HEK293 (cell line): ENCODE results near the gene PCBP1.

Source experiments
- CTCF ChIA-PET: fragments of 350-600 bp; formaldehyde crosslinking; extraction: SDS; loops from one replicate; lab custom pipeline; 2021; ENCODE audit warnings: antibody characterized with exemption; lab: Yijun Ruan, JAX
- POLR2A ChIA-PET: fragments of 300-600 bp; formaldehyde crosslinking; extraction: SDS; loops from one replicate; lab custom pipeline; 2020; ENCODE audit warnings: antibody characterized with exemption, inconsistent platforms; lab: Yijun Ruan, JAX
- H3K27ac ChIP-seq: fragments of 200-500 bp; sonication (Bioruptor generic); 2 replicates; pipeline ENCODE4 v1.5.1; 2014; ENCODE audit warnings: low read depth, low read length, control low read depth, inconsistent platforms; ENCODE audit errors: extremely low read depth
- H3K36me3 ChIP-seq, 2 experiments: fragments of 200-500 bp in 1 of 2; sonication (Bioruptor generic) in 1 of 2; 1 replicate in 1 of 2; 2 replicates in 1 of 2; pipeline ENCODE4 v1.5.1; 2014 to 2017; ENCODE audit warnings: inconsistent platforms in 2 of 2, low read length in 2 of 2; ENCODE audit not compliant: control insufficient read depth in 2 of 2, insufficient read depth in 1 of 2
- H3K4me1 ChIP-seq: fragments of 200-500 bp; sonication (Bioruptor generic); 2 replicates; pipeline ENCODE4 v1.5.1; 2014; ENCODE audit warnings: mild to moderate bottlenecking, low read length, inconsistent platforms; ENCODE audit not compliant: control insufficient read depth, insufficient read depth
- H3K4me3 ChIP-seq: 2 replicates; pipeline ENCODE4 v1.5.1; 2011; ENCODE audit warnings: low read depth, mild to moderate bottlenecking, control low read depth, low read length, moderate library complexity
- H3K9me3 ChIP-seq: fragments of 200-500 bp; sonication (Bioruptor generic); 2 replicates; pipeline ENCODE4 v1.5.1; 2014; ENCODE audit warnings: low read depth, low read length, inconsistent platforms; ENCODE audit not compliant: control insufficient read depth, insufficient read depth
- EGR2 ChIP-seq: fragments of 450-650 bp; formaldehyde crosslinking; IDR thresholded peaks from 2 replicates; pipeline ENCODE4 v1.5.1; 2016; ENCODE audit warnings: low read depth, missing biosample characterization, missing genetic modification characterization
- HOXA7 ChIP-seq: sonication (generic); formaldehyde crosslinking; IDR thresholded peaks from 2 replicates; pipeline ENCODE4 v1.8.1; 2022; ENCODE audit warnings: missing genetic modification reagents, borderline replicate concordance
- HOXD13 ChIP-seq: sonication (generic); formaldehyde crosslinking; IDR thresholded peaks from 2 replicates; pipeline ENCODE4 v1.8.0; 2022; ENCODE audit warnings: missing genetic modification reagents, borderline replicate concordance
- KLF16 ChIP-seq: fragments of 450-650 bp; formaldehyde crosslinking; IDR thresholded peaks from 2 replicates; pipeline ENCODE4 v1.5.1; 2017; ENCODE audit warnings: missing biosample characterization, missing genetic modification characterization
- MYNN ChIP-seq: fragments of 450-650 bp; formaldehyde crosslinking; IDR thresholded peaks from 2 replicates; pipeline ENCODE4 v1.5.1; 2016; ENCODE audit warnings: missing biosample characterization, missing genetic modification characterization, borderline replicate concordance
- SP2 ChIP-seq: fragments of 450-650 bp; formaldehyde crosslinking; IDR thresholded peaks from 2 replicates; pipeline ENCODE4 v1.5.1; 2016; ENCODE audit warnings: missing biosample characterization, missing genetic modification characterization
- YY1 ChIP-seq: fragments of 450-650 bp; formaldehyde crosslinking; IDR thresholded peaks from 2 replicates; pipeline ENCODE4 v1.5.1; 2018; ENCODE audit warnings: missing biosample characterization, missing genetic modification characterization
- ZBTB21 ChIP-seq: fragments of 450-650 bp; formaldehyde crosslinking; IDR thresholded peaks from 2 replicates; pipeline ENCODE4 v1.5.1; 2017; ENCODE audit warnings: missing biosample characterization, missing genetic modification characterization
- ZBTB44 ChIP-seq: fragments of 450-650 bp; IDR thresholded peaks from 2 replicates; pipeline ENCODE4 v1.5.1; 2018; ENCODE audit warnings: missing biosample characterization, mild to moderate bottlenecking, missing genetic modification characterization
- ZBTB7A ChIP-seq: fragments of 450-650 bp; formaldehyde crosslinking; IDR thresholded peaks from 2 replicates; pipeline ENCODE4 v1.5.1; 2016; ENCODE audit warnings: low read depth, missing biosample characterization, missing genetic modification characterization
- ZFP41 ChIP-seq: fragments of 450-650 bp; formaldehyde crosslinking; IDR thresholded peaks from 2 replicates; pipeline ENCODE4 v1.5.1; 2016; ENCODE audit warnings: missing biosample characterization, missing genetic modification characterization, borderline replicate concordance
- ZNF202 ChIP-seq: fragments of 450-650 bp; formaldehyde crosslinking; IDR thresholded peaks from 2 replicates; pipeline ENCODE4 v1.5.1; 2016; ENCODE audit warnings: missing biosample characterization, missing genetic modification characterization, borderline replicate concordance
- ZNF280C ChIP-seq: fragments of 450-650 bp; formaldehyde crosslinking; IDR thresholded peaks from 2 replicates; pipeline ENCODE4 v1.5.1; 2016; ENCODE audit warnings: missing biosample characterization, missing genetic modification characterization
- ZNF48 ChIP-seq: fragments of 450-650 bp; formaldehyde crosslinking; IDR thresholded peaks from 2 replicates; pipeline ENCODE4 v1.5.1; 2016; ENCODE audit warnings: missing biosample characterization, missing genetic modification characterization
- ZNF510 ChIP-seq: fragments of 450-650 bp; formaldehyde crosslinking; IDR thresholded peaks from 2 replicates; pipeline ENCODE4 v1.5.1; 2018; ENCODE audit warnings: mild to moderate bottlenecking, missing genetic modification characterization, missing biosample characterization; ENCODE audit not compliant: insufficient replicate concordance
- ZNF514 ChIP-seq: fragments of 450-650 bp; formaldehyde crosslinking; IDR thresholded peaks from 2 replicates; pipeline ENCODE4 v1.5.1; 2016; ENCODE audit warnings: missing biosample characterization, missing genetic modification characterization
- ZNF518A ChIP-seq: fragments of 450-650 bp; formaldehyde crosslinking; conservative IDR thresholded peaks from 2 replicates; pipeline ENCODE4 v1.5.1; 2016; ENCODE audit warnings: low read depth, missing biosample characterization, missing genetic modification characterization
- ZNF654 ChIP-seq: fragments of 450-650 bp; formaldehyde crosslinking; IDR thresholded peaks from 2 replicates; pipeline ENCODE4 v1.5.1; 2016; ENCODE audit warnings: low read depth, missing biosample characterization, missing genetic modification characterization
- ZNF670 ChIP-seq: fragments of 450-650 bp; formaldehyde crosslinking; IDR thresholded peaks from 2 replicates; pipeline ENCODE4 v1.5.1; 2016; ENCODE audit warnings: missing biosample characterization, missing genetic modification characterization, low read depth

The PCBP1 gene

GRCh38 chr2:70111752-70112591 lies 24.7 kb downstream of the PCBP1 start (continued):
- TF ChIP-seq ZBTB44 (tag by site-specific recombination) (peak; percentile 58; the same call in 1 of the 2 replicates), SP2 (tag by site-specific recombination) (no peak)
- TF ChIP-seq, all 188 proteins: peak for 4

GRCh38 chr2:70113359-70114070 lies 26.2 kb downstream of the PCBP1 start:
- H3K36me3 ChIP-seq = no peaks in the 10 kb centered on the region
- TF ChIP-seq ZFP41 (tag by site-specific recombination) (no peak), ZBTB7A (tag by site-specific recombination) (no peak), YY1 (tag by site-specific recombination) (no peak), ZNF48 (tag by site-specific recombination) (no peak), ZNF518A (tag by site-specific recombination) (no peak), ZNF670 (tag by site-specific recombination) (no peak), HOXD13 (CRISPR knock-in tag) (no peak), ZNF280C (no peak), EGR2 (tag by site-specific recombination) (no peak), HOXA7 (CRISPR knock-in tag) (no peak), ZBTB21 (no peak), MYNN (tag by site-specific recombination) (no peak), SP2 (tag by site-specific recombination) (no peak), ZNF510 (tag by site-specific recombination) (no peak), KLF16 (tag by site-specific recombination) (no peak), ZNF202 (tag by site-specific recombination) (no peak), ZNF654 (tag by site-specific recombination) (no peak), ZNF514 (tag by site-specific recombination) (no peak)
- no peaks in the 10 kb centered on the region for H3K9me3 ChIP-seq
- no peak overlapping the region for H3K27ac ChIP-seq
- H3K4me1 ChIP-seq = peaks cover 7% of the 10 kb centered on the region; the same call in 1 of the 2 replicates
- ChIA-PET POLR2A (interaction anchor here (0.6 to 1.2 kb wide), 4 partner anchors 8 to 199 kb away, joined by 3 to 4 read pairs (median 3); partner anchors contain the start of gene MXD1), CTCF (no interaction called here)
- no peak overlapping the region for H3K4me3 ChIP-seq
